ENCODE measurements around the gene ZNF74. TPM values are rescaled to one million over a fixed set of nuclear protein-coding genes. Genes with fewer than 3 reads are reported as not detected.
"Not testable (repeated sequence)": the region's sequence is repeated elsewhere in the genome, so short reads cannot be mapped to it uniquely, and the experiment has no call there.

ZNF74 gene
- polyA plus RNA-seq (2012; ENCODE audit: insufficient read depth, insufficient read length): 17.2 TPM

- peak; percentile 89 for DNase-seq (ENCODE audit: low read depth, low spot score)
- H3K4me3 ChIP-seq (ENCODE audit: low read length): peak within 1 kb of the TSS; percentile 82
Measured at GRCh38 chr22:20393705-20394476, at the start of gene ZNF74. Gene ZNF74, plus strand, starts transcription at chr22:20394151. Its CDS starts 478 bp downstream, at chr22:20394629.

- not testable (repeated sequence) for DNase-seq (ENCODE audit: low read depth, low spot score); H3K4me3 ChIP-seq (ENCODE audit: low read length)
Measured at GRCh38 chr22:20346553-20346952, 47.4 kb upstream of the ZNF74 start.

GRCh38 chr22:20352536-20352935, 41.4 kb upstream of the ZNF74 start:
- H3K4me3 ChIP-seq (ENCODE audit: low read length); DNase-seq (ENCODE audit: low read depth, low spot score): not testable (repeated sequence)

- no peak for DNase-seq (ENCODE audit: low read depth, low spot score)
- no peak overlapping the region for H3K4me3 ChIP-seq (ENCODE audit: low read length)
Measured at GRCh38 chr22:20354238-20354975, 39.5 kb upstream of the ZNF74 start.

GRCh38 chr22:20355939-20356636, 37.9 kb upstream of the ZNF74 start:
- H3K4me3 ChIP-seq (ENCODE audit: low read length); DNase-seq (ENCODE audit: low read depth, low spot score): not testable (repeated sequence)

- not testable (repeated sequence) for H3K4me3 ChIP-seq (ENCODE audit: low read length); DNase-seq (ENCODE audit: low read depth, low spot score)
Measured at GRCh38 chr22:20356906-20357305, 37.0 kb upstream of the ZNF74 start.

GRCh38 chr22:20357967-20358366, 36.0 kb upstream of the ZNF74 start:
- not testable (repeated sequence) for DNase-seq (ENCODE audit: low read depth, low spot score); H3K4me3 ChIP-seq (ENCODE audit: low read length)

GRCh38 chr22:20358503-20359239, 35.3 kb upstream of the ZNF74 start:
- DNase-seq (ENCODE audit: low read depth, low spot score); H3K4me3 ChIP-seq (ENCODE audit: low read length): not testable (repeated sequence)

- DNase-seq (ENCODE audit: low read depth, low spot score); H3K4me3 ChIP-seq (ENCODE audit: low read length): not testable (repeated sequence)
Measured at GRCh38 chr22:20360261-20360660, 33.7 kb upstream of the ZNF74 start.

GRCh38 chr22:20360866-20361751, 32.8 kb upstream of the ZNF74 start:
- not testable (repeated sequence) for H3K4me3 ChIP-seq (ENCODE audit: low read length); DNase-seq (ENCODE audit: low read depth, low spot score)

- not testable (repeated sequence) for DNase-seq (ENCODE audit: low read depth, low spot score); H3K4me3 ChIP-seq (ENCODE audit: low read length)
Measured at GRCh38 chr22:20361752-20362229, 32.2 kb upstream of the ZNF74 start.

- not testable (repeated sequence) for H3K4me3 ChIP-seq (ENCODE audit: low read length); DNase-seq (ENCODE audit: low read depth, low spot score)
Measured at GRCh38 chr22:20362403-20362802, 31.5 kb upstream of the ZNF74 start.

- not testable (repeated sequence) for H3K4me3 ChIP-seq (ENCODE audit: low read length)
- DNase-seq (ENCODE audit: low read depth, low spot score): peak; percentile 11
Measured at GRCh38 chr22:20364335-20365260, 29.4 kb upstream of the ZNF74 start.

GRCh38 chr22:20366841-20367240, 27.1 kb upstream of the ZNF74 start:
- DNase-seq (ENCODE audit: low read depth, low spot score): not testable (repeated sequence)

GRCh38 chr22:20368875-20369274, 25.1 kb upstream of the ZNF74 start:
- DNase-seq (ENCODE audit: low read depth, low spot score); H3K4me3 ChIP-seq (ENCODE audit: low read length): not testable (repeated sequence)

More at GRCh38 chr22:20366841-20367240, 27.1 kb upstream of the ZNF74 start:
- H3K4me3 ChIP-seq (ENCODE audit: low read length): not testable (repeated sequence)

- not testable (repeated sequence) for DNase-seq (ENCODE audit: low read depth, low spot score); H3K4me3 ChIP-seq (ENCODE audit: low read length)
Measured at GRCh38 chr22:20371687-20372086, 22.3 kb upstream of the ZNF74 start.

- H3K4me3 ChIP-seq (ENCODE audit: low read length): 0 out of 2 replicates have a peak overlapping the region, but pooled peaks have one; percentile 7
- peak; percentile 46 for DNase-seq (ENCODE audit: low read depth, low spot score)
Measured at GRCh38 chr22:20372406-20372854, 21.5 kb upstream of the ZNF74 start.
